ENCODE measurements around the gene NPHP4.
A peak's percentile ranks its signal among the peaks of the same experiment; 100 is the strongest.

Gene NPHP4

GRCh38 chr1:5949761-5950100 lies 42.5 kb downstream of the NPHP4 start:
- DNase-seq (ENCODE audit: low read depth) = no peak

GRCh38 chr1:5949085-5949760 lies 43.0 kb downstream of the NPHP4 start:
- no peak for DNase-seq (ENCODE audit: low read depth)

- no peak for DNase-seq (ENCODE audit: low read depth)
These were observed 43.6 kb downstream of the NPHP4 start for GRCh38 chr1:5948681-5949005.

- DNase-seq (ENCODE audit: low read depth) = no peak
These were observed 44.1 kb downstream of the NPHP4 start for GRCh38 chr1:5947978-5948680.

- DNase-seq (ENCODE audit: low read depth) = no peak
These were observed 45.0 kb downstream of the NPHP4 start for GRCh38 chr1:5947071-5947821.

GRCh38 chr1:5945445-5945844 lies 46.8 kb downstream of the NPHP4 start:
- no peak for DNase-seq (ENCODE audit: low read depth)

GRCh38 chr1:5944843-5945167 lies 47.4 kb downstream of the NPHP4 start:
- DNase-seq (ENCODE audit: low read depth) = no peak

- no peak for DNase-seq (ENCODE audit: low read depth)
These were observed 47.9 kb downstream of the NPHP4 start for GRCh38 chr1:5944154-5944842.

- no peak for DNase-seq (ENCODE audit: low read depth)
These were observed 48.7 kb downstream of the NPHP4 start for GRCh38 chr1:5943343-5944124.

- DNase-seq (ENCODE audit: low read depth) = no peak
These were observed 50.6 kb downstream of the NPHP4 start for GRCh38 chr1:5941671-5942070.

GRCh38 chr1:5940723-5941407 lies 51.4 kb downstream of the NPHP4 start:
- no peak for DNase-seq (ENCODE audit: low read depth)

- no peak for DNase-seq (ENCODE audit: low read depth)
These were observed 52.7 kb downstream of the NPHP4 start for GRCh38 chr1:5939271-5940170.

GRCh38 chr1:5938101-5938646 lies 54.1 kb downstream of the NPHP4 start:
- peak; percentile 72 for DNase-seq (ENCODE audit: low read depth)

GRCh38 chr1:5937373-5937857 lies 54.8 kb downstream of the NPHP4 start:
- no peak for DNase-seq (ENCODE audit: low read depth)

GRCh38 chr1:5936621-5937372 lies 55.4 kb downstream of the NPHP4 start:
- DNase-seq (ENCODE audit: low read depth) = no peak

GRCh38 chr1:5936126-5936525 lies 56.1 kb downstream of the NPHP4 start:
- no peak for DNase-seq (ENCODE audit: low read depth)

GRCh38 chr1:5935026-5935425 lies 57.2 kb downstream of the NPHP4 start:
- no peak for DNase-seq (ENCODE audit: low read depth)

GRCh38 chr1:5934058-5934884 lies 58.0 kb downstream of the NPHP4 start:
- no peak for DNase-seq (ENCODE audit: low read depth)
